ENCODE data around the gene FGF19.

Gene FGF19

DNA sequence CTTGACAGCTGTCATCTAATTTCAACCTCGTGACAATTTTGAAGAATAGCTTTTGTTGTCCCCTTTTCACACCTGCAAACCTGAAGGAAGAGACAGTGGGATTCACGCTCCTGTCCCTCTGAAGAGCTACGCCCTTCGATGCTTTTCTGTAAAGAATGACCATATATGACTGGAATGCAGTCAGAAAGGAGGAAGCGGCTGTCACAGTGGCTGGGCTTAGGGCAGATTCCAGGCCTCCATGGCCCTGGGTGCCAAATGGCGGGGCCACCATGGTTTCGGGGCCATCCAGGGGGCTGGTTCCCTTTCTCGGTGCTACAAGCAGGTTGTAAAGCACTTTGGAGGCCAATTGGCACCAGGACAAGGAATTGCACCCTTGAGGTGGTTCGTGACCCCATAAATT, 22.2 kb upstream of the FGF19 start:
- no peaks in the 10 kb centered on the region for H3K9me3 ChIP-seq (ENCODE audit: control insufficient read depth, insufficient read depth, low read length)
- no peaks in the 10 kb centered on the region for H4K20me1 ChIP-seq (ENCODE audit: control insufficient read depth, insufficient read depth, low read depth, low read length)
- H3K36me3 ChIP-seq (ENCODE audit: control insufficient read depth, low read length) = no peaks in the 10 kb centered on the region
- no peak overlapping the region for H3K4me3 ChIP-seq (ENCODE audit: low read length)
- H3K4me2 ChIP-seq (ENCODE audit: low read length) = no peak overlapping the region
- no peaks in the 10 kb centered on the region; the same call in 1 of the 2 replicates for H3K4me1 ChIP-seq (ENCODE audit: control insufficient read depth, low read length)
- no peaks in the 10 kb centered on the region for H3K79me2 ChIP-seq (ENCODE audit: control insufficient read depth, low read length)
- TF ChIP-seq, protein P1, sequence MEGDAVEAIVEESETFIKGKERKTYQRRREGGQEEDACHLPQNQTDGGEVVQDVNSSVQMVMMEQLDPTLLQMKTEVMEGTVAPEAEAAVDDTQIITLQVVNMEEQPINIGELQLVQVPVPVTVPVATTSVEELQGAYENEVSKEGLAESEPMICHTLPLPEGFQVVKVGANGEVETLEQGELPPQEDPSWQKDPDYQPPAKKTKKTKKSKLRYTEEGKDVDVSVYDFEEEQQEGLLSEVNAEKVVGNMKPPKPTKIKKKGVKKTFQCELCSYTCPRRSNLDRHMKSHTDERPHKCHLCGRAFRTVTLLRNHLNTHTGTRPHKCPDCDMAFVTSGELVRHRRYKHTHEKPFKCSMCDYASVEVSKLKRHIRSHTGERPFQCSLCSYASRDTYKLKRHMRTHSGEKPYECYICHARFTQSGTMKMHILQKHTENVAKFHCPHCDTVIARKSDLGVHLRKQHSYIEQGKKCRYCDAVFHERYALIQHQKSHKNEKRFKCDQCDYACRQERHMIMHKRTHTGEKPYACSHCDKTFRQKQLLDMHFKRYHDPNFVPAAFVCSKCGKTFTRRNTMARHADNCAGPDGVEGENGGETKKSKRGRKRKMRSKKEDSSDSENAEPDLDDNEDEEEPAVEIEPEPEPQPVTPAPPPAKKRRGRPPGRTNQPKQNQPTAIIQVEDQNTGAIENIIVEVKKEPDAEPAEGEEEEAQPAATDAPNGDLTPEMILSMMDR (IDR thresholded peaks at IDR 0.05; ENCODE audit: low read depth, low read length, poor library complexity, severe bottlenecking) = no peak
- TF ChIP-seq EZH2phosphoT487 (IDR thresholded peaks at IDR 0.05; ENCODE audit: borderline replicate concordance, low read length) = no peak
- H3K9me2 ChIP-seq (replicated peaks; ENCODE audit: control insufficient read depth, low read length) = no peaks in the 10 kb centered on the region
- H3F3A ChIP-seq (ENCODE audit: control insufficient read depth, insufficient read depth) = no peaks in the 10 kb centered on the region
- peaks cover 7% of the 10 kb centered on the region; the same call in 1 of the 2 replicates for H3K27me3 ChIP-seq (ENCODE audit: control insufficient read depth, low read length)
- no peak overlapping the region for H3K27ac ChIP-seq (ENCODE audit: low read depth, low read length)

DNA sequence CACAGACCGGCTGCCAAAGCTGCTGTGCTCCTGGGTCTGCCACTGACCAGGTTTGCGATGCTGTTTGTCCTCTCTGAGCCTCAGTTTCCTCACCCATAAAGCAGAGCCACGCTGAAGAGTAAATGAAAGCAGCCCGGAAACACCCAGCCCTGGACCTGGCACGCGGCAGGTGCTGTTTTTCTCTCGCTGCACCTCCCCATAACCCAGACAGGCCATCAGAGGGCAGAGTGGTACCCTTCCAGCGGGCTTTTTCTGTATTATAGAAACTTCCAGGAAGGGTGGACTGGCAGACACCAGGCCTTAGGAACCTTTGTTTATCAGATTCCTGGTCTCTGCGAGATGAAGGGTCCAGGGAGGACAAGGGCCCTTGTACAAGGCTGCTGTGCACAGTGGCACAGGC, 17.9 kb upstream of the FGF19 start:
- TF ChIP-seq EZH2phosphoT487 (IDR thresholded peaks at IDR 0.05; ENCODE audit: borderline replicate concordance, low read length) = no peak
- TF ChIP-seq, protein P1 (IDR thresholded peaks at IDR 0.05; ENCODE audit: low read depth, low read length, poor library complexity, severe bottlenecking) = peak; percentile 42
- H3K36me3 ChIP-seq (ENCODE audit: control insufficient read depth, low read length) = no peaks in the 10 kb centered on the region
- no peaks in the 10 kb centered on the region for H3F3A ChIP-seq (ENCODE audit: control insufficient read depth, insufficient read depth)
- H3K79me2 ChIP-seq (ENCODE audit: control insufficient read depth, low read length) = no peaks in the 10 kb centered on the region
- H3K4me3 ChIP-seq (ENCODE audit: low read length) = no peak overlapping the region
- peaks cover 29% of the 10 kb centered on the region for H3K27me3 ChIP-seq (ENCODE audit: control insufficient read depth, low read length)
- H4K20me1 ChIP-seq (ENCODE audit: control insufficient read depth, insufficient read depth, low read depth, low read length) = 0 out of 2 replicates have a peak, but pooled peaks cover 5% of the 10 kb centered on the region
- no peak overlapping the region for H3K4me2 ChIP-seq (ENCODE audit: low read length)
- H3K4me1 ChIP-seq (ENCODE audit: control insufficient read depth, low read length) = peaks cover 4% of the 10 kb centered on the region
- no peak overlapping the region for H3K27ac ChIP-seq (ENCODE audit: low read depth, low read length)
- no peaks in the 10 kb centered on the region for H3K9me3 ChIP-seq (ENCODE audit: control insufficient read depth, insufficient read depth, low read length)
- no peaks in the 10 kb centered on the region for H3K9me2 ChIP-seq (replicated peaks; ENCODE audit: control insufficient read depth, low read length)

DNA sequence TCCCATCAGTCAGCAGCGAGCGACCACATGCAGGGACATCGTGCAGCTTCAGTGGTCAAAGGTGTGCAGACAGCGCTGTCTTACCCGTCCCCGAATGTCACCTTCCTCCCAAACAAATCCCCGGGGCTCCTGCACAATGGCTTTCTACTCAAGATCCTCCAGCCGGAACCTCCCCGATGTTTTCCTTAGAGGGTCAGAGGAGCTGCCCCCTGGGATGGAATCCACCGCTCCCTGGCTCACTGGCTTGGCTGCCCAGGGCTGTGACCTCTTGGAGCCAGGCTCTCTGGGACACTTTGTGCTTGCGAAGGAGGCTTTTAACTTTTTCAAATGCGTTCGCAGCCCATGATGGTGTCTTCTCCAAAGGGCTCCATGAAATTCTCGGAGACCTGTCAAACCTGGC, 17.3 kb upstream of the FGF19 start:
- H3F3A ChIP-seq (ENCODE audit: control insufficient read depth, insufficient read depth) = no peaks in the 10 kb centered on the region
- peaks cover 4% of the 10 kb centered on the region for H3K4me1 ChIP-seq (ENCODE audit: control insufficient read depth, low read length)
- no peak overlapping the region for H3K27ac ChIP-seq (ENCODE audit: low read depth, low read length)
- H3K79me2 ChIP-seq (ENCODE audit: control insufficient read depth, low read length) = no peaks in the 10 kb centered on the region
- 0 out of 2 replicates have a peak, but pooled peaks cover 5% of the 10 kb centered on the region for H4K20me1 ChIP-seq (ENCODE audit: control insufficient read depth, insufficient read depth, low read depth, low read length)
- H3K9me3 ChIP-seq (ENCODE audit: control insufficient read depth, insufficient read depth, low read length) = no peaks in the 10 kb centered on the region
- no peaks in the 10 kb centered on the region for H3K9me2 ChIP-seq (replicated peaks; ENCODE audit: control insufficient read depth, low read length)
- no peaks in the 10 kb centered on the region for H3K36me3 ChIP-seq (ENCODE audit: control insufficient read depth, low read length)
- TF ChIP-seq, protein P1 (IDR thresholded peaks at IDR 0.05; ENCODE audit: low read depth, low read length, poor library complexity, severe bottlenecking) = no peak
- TF ChIP-seq EZH2phosphoT487 (IDR thresholded peaks at IDR 0.05; ENCODE audit: borderline replicate concordance, low read length) = no peak
- no peak overlapping the region for H3K4me2 ChIP-seq (ENCODE audit: low read length)
- peaks cover 29% of the 10 kb centered on the region for H3K27me3 ChIP-seq (ENCODE audit: control insufficient read depth, low read length)
- no peak overlapping the region for H3K4me3 ChIP-seq (ENCODE audit: low read length)

All from DOHH2 (cell line).